ENCODE data around the gene GTF3C4. TPM values are rescaled to one million over a fixed set of nuclear protein-coding genes. Genes with fewer than 3 reads are reported as not detected.

Gene GTF3C4
- total and polyA plus RNA-seq, 7 donors: 3.8 to 12.8 (median 9.6) TPM

GRCh38 chr9:132631685-132632084, 38.6 kb upstream of the GTF3C4 start:
- 88 to 92% (median 90%) methylated on average over 7 of the region's 7 CpGs for WGBS, 3 donors
- TF ChIP-seq CTCF (IDR thresholded peaks at IDR 0.05): no peak
- intact Hi-C loops (cut with DNase I): no loop called here
- Histone ChIP-seq H3K27me3 (ENCODE audit: insufficient read depth in 3 of 3, low read length in 2 of 3) (no peaks in the 10 kb centered on the region), H3K4me1 (no peaks in the 10 kb centered on the region), H3K9me3 (no peaks in the 10 kb centered on the region), H3K27ac (no peak overlapping the region), H3K36me3 (ENCODE audit: insufficient read depth in 1 of 2, low read depth in 1 of 2) (peaks cover 0 to 57% of the 10 kb centered on the region in 2 donors), H3K4me3 (no peak overlapping the region)
- ATAC-seq: no peak
- no peak for DNase-seq

GRCh38 chr9:132632413-132633129, 37.7 kb upstream of the GTF3C4 start:
- intact Hi-C loops (cut with DNase I): no loop called here

GRCh38 chr9:132634327-132634726, 35.9 kb upstream of the GTF3C4 start:
- Histone ChIP-seq H3K9me3 (no peaks in the 10 kb centered on the region), H3K27ac (no peak overlapping the region), H3K27me3 (ENCODE audit: insufficient read depth in 3 of 3, low read length in 2 of 3) (no peaks in the 10 kb centered on the region), H3K4me1 (no peaks in the 10 kb centered on the region), H3K4me3 (no peak overlapping the region), H3K36me3 (ENCODE audit: insufficient read depth in 1 of 2, low read depth in 1 of 2) (peaks cover 3 to 46% of the 10 kb centered on the region in 2 donors)
- intact Hi-C loops (cut with DNase I): no loop called here
- ATAC-seq (no peak), DNase-seq (no peak)
- no peak for TF ChIP-seq CTCF (IDR thresholded peaks at IDR 0.05)
- WGBS, 3 donors: 94 to 100% (median 97%) methylated on average over 3 of the region's 3 CpGs

More at GRCh38 chr9:132632413-132633129, 37.7 kb upstream of the GTF3C4 start:
- H3K4me1 ChIP-seq: no peaks in the 10 kb centered on the region
- ATAC-seq (no peak), DNase-seq (no peak)
- no peak for TF ChIP-seq CTCF (IDR thresholded peaks at IDR 0.05)
- no peak overlapping the region for H3K27ac ChIP-seq
- no peaks in the 10 kb centered on the region for H3K27me3 ChIP-seq (ENCODE audit: insufficient read depth in 3 of 3, low read length in 2 of 3)
- H3K4me3 ChIP-seq: no peak overlapping the region
- no peaks in the 10 kb centered on the region for H3K9me3 ChIP-seq
- peaks cover 0 to 49% of the 10 kb centered on the region in 2 donors for H3K36me3 ChIP-seq (ENCODE audit: insufficient read depth in 1 of 2, low read depth in 1 of 2)
- 95 to 97% (median 96%) methylated on average over 7 of the region's 7 CpGs for WGBS, 3 donors

GRCh38 chr9:132637351-132637750, 32.9 kb upstream of the GTF3C4 start:
- ATAC-seq (no peak), DNase-seq (no peak)
- intact Hi-C loops (cut with DNase I): no loop called here
- no peak for TF ChIP-seq CTCF (IDR thresholded peaks at IDR 0.05)
- H3K27me3 ChIP-seq (ENCODE audit: insufficient read depth in 3 of 3, low read length in 2 of 3): no peaks in the 10 kb centered on the region
- H3K9me3 ChIP-seq: no peaks in the 10 kb centered on the region
- no peaks in the 10 kb centered on the region for H3K4me1 ChIP-seq
- 77 to 80% (median 79%) methylated on average over 12 of the region's 12 CpGs for WGBS, 3 donors
- H3K4me3 ChIP-seq: no peak overlapping the region
- no peak overlapping the region for H3K27ac ChIP-seq
- H3K36me3 ChIP-seq (ENCODE audit: insufficient read depth in 1 of 2, low read depth in 1 of 2): peaks cover 8 to 54% of the 10 kb centered on the region in 2 donors

GRCh38 chr9:132637801-132638200, 32.5 kb upstream of the GTF3C4 start:
- intact Hi-C loops (cut with DNase I): no loop called here
- Histone ChIP-seq H3K36me3 (ENCODE audit: insufficient read depth in 1 of 2, low read depth in 1 of 2) (peaks cover 8 to 59% of the 10 kb centered on the region in 2 donors), H3K9me3 (no peaks in the 10 kb centered on the region), H3K4me3 (no peak overlapping the region), H3K4me1 (no peaks in the 10 kb centered on the region), H3K27me3 (ENCODE audit: insufficient read depth in 3 of 3, low read length in 2 of 3) (no peaks in the 10 kb centered on the region), H3K27ac (no peak overlapping the region)
- 92 to 95% (median 94%) methylated on average over 12 of the region's 12 CpGs for WGBS, 3 donors
- ATAC-seq (no peak), DNase-seq (no peak)
- no peak for TF ChIP-seq CTCF (IDR thresholded peaks at IDR 0.05)

All from psoas muscle (tissue), 8 donors.